A549 (cell line): Measurements from ENCODE around the gene ATOSB.

Experiments used
- JUN ChIP-seq, 2 experiments: fragments of >200 bp; sonication (Bioruptor Twin); formaldehyde crosslinking; IDR thresholded peaks; 2 replicates in 1 of 2; 3 replicates in 1 of 2; pipeline ENCODE4 v1.6.1; 2016 to 2017
- REST ChIP-seq: fragments of 200-600 bp; sonication (generic); IDR thresholded peaks from 2 replicates; pipeline ENCODE4 v1.6.1; 2016; ENCODE audit warnings: antibody characterized with exemption, mild to moderate bottlenecking, moderate library complexity

- TF ChIP-seq REST (no peak), JUN (IDR thresholded peaks at IDR 0.05) (no peak)
Observed at GRCh38 chr9:35089434-35089833, 26.2 kb downstream of the ATOSB start.
